Mesenchymal stem cell (in vitro differentiated cells and primary cell): Measurements from ENCODE around the gene SUPT16H.

ENCODE experiments used
- DNase-seq: peaks from one replicate; pipeline ENCODE4 v3.0.0-alpha.2; 2013
- H2AFZ ChIP-seq: one replicate; pipeline ENCODE4 v1.6.1; 2013; ENCODE audit warnings: low read depth, mild to moderate bottlenecking, control low read depth, inconsistent platforms, low read length, moderate library complexity
- H2AK5ac ChIP-seq: 2 replicates; pipeline ENCODE4 v1.6.1; 2013; ENCODE audit warnings: low read length, moderate library complexity, mild to moderate bottlenecking, inconsistent platforms; ENCODE audit not compliant: severe bottlenecking
- H2BK120ac ChIP-seq: one replicate; pipeline ENCODE4 v1.6.1; 2013; ENCODE audit warnings: low read depth, mild to moderate bottlenecking, inconsistent platforms, low read length, moderate library complexity
- H2BK12ac ChIP-seq, 2 experiments: one replicate each; pipeline ENCODE4 v1.6.1; 2013; ENCODE audit warnings: inconsistent platforms in 2 of 2, low read length in 2 of 2, mild to moderate bottlenecking in 2 of 2, moderate library complexity in 2 of 2, control low read depth in 1 of 2
- H2BK15ac ChIP-seq: one replicate; pipeline ENCODE4 v1.6.1; 2013; ENCODE audit warnings: mild to moderate bottlenecking, low read depth, inconsistent platforms; ENCODE audit not compliant: poor library complexity, severe bottlenecking
- H2BK5ac ChIP-seq: 2 replicates; pipeline ENCODE4 v1.6.1; 2013; ENCODE audit warnings: low read depth, mild to moderate bottlenecking, low read length, control low read depth, inconsistent platforms; ENCODE audit not compliant: poor library complexity, severe bottlenecking
- H3K14ac ChIP-seq, 2 experiments: one replicate each; pipeline ENCODE4 v1.6.1; 2013; ENCODE audit warnings: inconsistent platforms in 2 of 2, low read length in 2 of 2, control low read depth in 1 of 2, mild to moderate bottlenecking in 1 of 2, moderate library complexity in 1 of 2
- H3K18ac ChIP-seq, 2 experiments: one replicate each; pipeline ENCODE4 v1.6.1; 2013; ENCODE audit warnings: inconsistent platforms in 2 of 2, low read length in 2 of 2, control low read depth in 1 of 2, low read depth in 1 of 2, mild to moderate bottlenecking in 1 of 2
- H3K23ac ChIP-seq, 2 experiments: one replicate each; pipeline ENCODE4 v1.6.1; 2013; ENCODE audit warnings: inconsistent platforms in 2 of 2, low read length in 2 of 2, mild to moderate bottlenecking in 2 of 2, moderate library complexity in 2 of 2, control low read depth in 1 of 2
- H3K27ac ChIP-seq: 2 replicates; pipeline ENCODE4 v1.5.1; 2013; ENCODE audit warnings: mild to moderate bottlenecking, moderate library complexity, low read length, control low read depth, inconsistent platforms; ENCODE audit not compliant: poor library complexity, severe bottlenecking
- H3K27me3 ChIP-seq, 2 experiments: 2 replicates each; pipeline versions ENCODE4 v1.6.1 to v1.7.0; 2013; ENCODE audit warnings: low read length in 2 of 2, mild to moderate bottlenecking in 2 of 2, moderate library complexity in 2 of 2, control low read depth in 1 of 2, inconsistent platforms in 1 of 2; ENCODE audit not compliant: control insufficient read depth in 1 of 2, insufficient read depth in 1 of 2
- H3K36me3 ChIP-seq, 2 experiments: 2 replicates each; pipeline versions ENCODE4 v1.6.1 to v1.7.0; 2013; ENCODE audit warnings: low read length in 2 of 2, control low read depth in 1 of 2, inconsistent platforms in 1 of 2, low read depth in 1 of 2, mild to moderate bottlenecking in 1 of 2; ENCODE audit not compliant: insufficient read depth in 2 of 2, control insufficient read depth in 1 of 2
- H3K4ac ChIP-seq, 2 experiments: one replicate each; pipeline ENCODE4 v1.6.1; 2013; ENCODE audit warnings: inconsistent platforms in 2 of 2, low read length in 2 of 2, mild to moderate bottlenecking in 2 of 2, moderate library complexity in 2 of 2, control low read depth in 1 of 2, low read depth in 1 of 2
- H3K4me1 ChIP-seq: 2 replicates; pipeline ENCODE4 v1.6.1; 2013; ENCODE audit warnings: low read depth, low read length, control low read depth; ENCODE audit not compliant: control insufficient read depth, insufficient read depth
- H3K4me2 ChIP-seq: 2 replicates; pipeline ENCODE4 v1.6.1; 2013; ENCODE audit warnings: low read length, mild to moderate bottlenecking, inconsistent platforms; ENCODE audit not compliant: poor library complexity, severe bottlenecking
- H3K4me3 ChIP-seq, 2 experiments: 2 replicates each; pipeline versions ENCODE4 v1.5.1 to v1.7.0; 2013; ENCODE audit warnings: low read length in 2 of 2, mild to moderate bottlenecking in 2 of 2, control low read depth in 1 of 2, low read depth in 1 of 2; ENCODE audit not compliant: insufficient read depth in 1 of 2
- H3K79me1 ChIP-seq: replicated peaks from 2 replicates; pipeline ENCODE4 v1.6.1; 2013; ENCODE audit warnings: mild to moderate bottlenecking, control low read depth, low read length, inconsistent platforms; ENCODE audit not compliant: poor library complexity, severe bottlenecking
- H3K9ac ChIP-seq: 2 replicates; pipeline ENCODE4 v1.7.0; 2013; ENCODE audit warnings: mild to moderate bottlenecking, low read length, moderate library complexity
- H3K9me3 ChIP-seq: 2 replicates; pipeline ENCODE4 v1.7.0; 2013; ENCODE audit warnings: mild to moderate bottlenecking, low read length; ENCODE audit not compliant: control insufficient read depth
- H4K8ac ChIP-seq: one replicate; pipeline ENCODE4 v1.6.1; 2013; ENCODE audit warnings: inconsistent platforms, mild to moderate bottlenecking, low read length, moderate library complexity
- H4K91ac ChIP-seq: one replicate; pipeline ENCODE4 v1.6.1; 2013; ENCODE audit warnings: mild to moderate bottlenecking, low read length, inconsistent platforms
- WGBS: methylation state at CpG from one replicate; pipeline ENCODE4 v1.1.7; 2013; ENCODE audit warnings: mixed read lengths; 5-methylcytosine and 5-hydroxymethylcytosine counted together

Gene SUPT16H

DNA sequence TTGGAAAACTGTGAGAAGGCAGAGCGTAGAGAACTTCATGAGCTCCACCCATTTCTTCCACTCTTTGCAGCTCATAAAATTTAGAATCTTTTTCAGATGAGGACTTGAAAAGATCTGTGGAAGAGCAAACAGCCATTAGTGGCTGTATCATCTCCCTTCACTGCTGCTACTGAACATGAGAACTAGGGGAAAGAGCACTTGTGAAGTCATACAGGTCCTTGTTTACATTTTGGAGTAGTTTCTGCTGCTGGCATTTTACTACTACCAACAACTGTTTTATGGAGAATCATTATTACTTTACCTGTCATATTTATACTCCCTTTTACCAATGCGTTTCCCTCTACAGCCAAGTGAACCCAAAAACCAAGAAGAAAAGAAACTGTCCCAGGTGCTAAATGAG is 62.9 kb downstream of the SUPT16H start:
- Histone ChIP-seq H3K23ac (no peak overlapping the region), H3K18ac (peak overlapping the region in 1 of 2 experiments; percentile 59), H4K91ac (no peak overlapping the region), H2BK120ac (no peak overlapping the region), H3K79me1 (no peaks in the 10 kb centered on the region), H3K27ac (no peak overlapping the region), H3K9ac (no peak overlapping the region), H3K4me2 (no peak overlapping the region), H3K27me3 (peaks cover 26% of the 10 kb centered on the region in 2 experiments), H2BK5ac (no peak overlapping the region), H3K36me3 (no peaks in the 10 kb centered on the region), H2AK5ac (no peak overlapping the region), H4K8ac (no peak overlapping the region), H3K4ac (no peak overlapping the region), H2BK15ac (no peak overlapping the region), H3K9me3 (peaks cover 3% of the 10 kb centered on the region), H2BK12ac (no peak overlapping the region), H2AFZ (no peak overlapping the region), H3K14ac (no peak overlapping the region), H3K4me1 (no peaks in the 10 kb centered on the region), H3K4me3 (no peak overlapping the region)
- WGBS, result 91% methylated on average over 1 of the region's 2 CpGs
- no peak for DNase-seq

DNA sequence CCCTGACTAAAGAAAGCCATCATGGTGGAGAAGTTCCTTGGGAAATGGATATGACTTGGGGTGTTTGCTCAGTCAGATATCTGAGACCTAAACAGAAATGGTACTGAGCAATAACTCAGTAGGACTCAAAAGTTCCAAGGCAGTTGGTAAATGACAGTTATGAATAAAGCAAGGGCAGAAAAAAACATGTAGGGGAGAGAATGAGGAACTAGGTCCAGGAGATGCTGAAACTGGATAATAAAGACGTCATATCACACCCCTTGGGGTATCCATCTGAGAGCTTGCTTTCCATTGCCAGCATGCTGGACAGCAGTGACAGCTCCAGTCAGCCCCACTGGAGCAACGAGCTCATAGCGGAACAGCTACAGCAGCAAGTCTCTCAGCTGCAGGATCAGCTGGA is 66.4 kb downstream of the SUPT16H start:
- H3K14ac ChIP-seq, result no peak overlapping the region
- no peak for DNase-seq
- WGBS, result 72% methylated on average over 3 of the region's 3 CpGs
- no peak overlapping the region for H2BK120ac ChIP-seq
- H3K9ac ChIP-seq, result no peak overlapping the region
- no peaks in the 10 kb centered on the region for H3K9me3 ChIP-seq
- no peak overlapping the region for H3K4ac ChIP-seq
- no peak overlapping the region for H2BK12ac ChIP-seq
- no peak overlapping the region for H3K18ac ChIP-seq
- H3K4me3 ChIP-seq, result no peak overlapping the region
- no peaks in the 10 kb centered on the region for H3K36me3 ChIP-seq
- H2BK15ac ChIP-seq, result no peak overlapping the region
- H3K79me1 ChIP-seq, result no peaks in the 10 kb centered on the region
- H2AK5ac ChIP-seq, result no peak overlapping the region
- H3K4me2 ChIP-seq, result no peak overlapping the region
- no peak overlapping the region for H2BK5ac ChIP-seq
- no peak overlapping the region for H3K23ac ChIP-seq
- no peak overlapping the region for H3K27ac ChIP-seq
- H3K4me1 ChIP-seq, result no peaks in the 10 kb centered on the region
- peaks cover 14 to 27% of the 10 kb centered on the region in 2 experiments for H3K27me3 ChIP-seq
- H4K8ac ChIP-seq, result peak overlapping the region; percentile 49
- no peak overlapping the region for H4K91ac ChIP-seq
- no peak overlapping the region for H2AFZ ChIP-seq

DNA sequence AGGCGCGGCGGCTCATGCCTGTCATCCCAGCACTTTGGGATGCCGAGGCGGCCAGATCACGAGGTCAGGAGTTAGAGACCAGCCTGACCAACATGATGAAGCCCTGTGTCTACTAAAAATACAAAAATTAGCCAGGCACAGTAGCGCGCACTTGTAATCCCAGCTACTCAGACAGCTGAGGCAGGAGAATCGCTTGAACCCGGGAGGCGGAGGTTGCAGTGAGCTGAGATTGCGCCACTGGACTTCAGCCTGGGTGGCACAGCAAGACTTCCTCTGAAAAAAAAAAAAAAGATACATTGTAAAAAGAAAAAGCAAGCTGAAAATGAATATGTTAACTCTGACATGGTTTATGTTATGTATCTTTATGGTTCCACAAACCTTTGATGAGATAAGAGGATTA is 70.3 kb downstream of the SUPT16H start:
- Histone ChIP-seq H3K4me3 (no peak overlapping the region), H2BK5ac (no peak overlapping the region), H3K14ac (no peak overlapping the region), H3K79me1 (no peaks in the 10 kb centered on the region), H3K9ac (no peak overlapping the region), H2BK120ac (no peak overlapping the region), H2BK15ac (no peak overlapping the region), H2AFZ (no peak overlapping the region), H3K27ac (no peak overlapping the region), H3K27me3 (peaks cover 7 to 22% of the 10 kb centered on the region in 2 experiments), H2BK12ac (no peak overlapping the region), H3K4ac (no peak overlapping the region), H3K9me3 (no peaks in the 10 kb centered on the region), H3K4me2 (no peak overlapping the region), H4K8ac (no peak overlapping the region), H3K18ac (no peak overlapping the region), H2AK5ac (no peak overlapping the region), H3K4me1 (no peaks in the 10 kb centered on the region), H3K36me3 (no peaks in the 10 kb centered on the region), H4K91ac (no peak overlapping the region), H3K23ac (no peak overlapping the region)
- DNase-seq, result no peak
- WGBS, result 95% methylated on average over 11 of the region's 12 CpGs

- Histone ChIP-seq H3K36me3 (no peaks in the 10 kb centered on the region), H3K18ac (no peak overlapping the region), H2BK120ac (no peak overlapping the region), H4K91ac (no peak overlapping the region), H2BK5ac (no peak overlapping the region), H4K8ac (no peak overlapping the region), H3K9ac (no peak overlapping the region), H2BK12ac (no peak overlapping the region), H3K27me3 (peaks cover 0 to 12% of the 10 kb centered on the region in 2 experiments), H3K4ac (no peak overlapping the region), H3K23ac (no peak overlapping the region), H3K4me2 (no peak overlapping the region), H2AK5ac (no peak overlapping the region), H3K4me3 (no peak overlapping the region), H3K14ac (no peak overlapping the region), H3K4me1 (no peaks in the 10 kb centered on the region), H2AFZ (no peak overlapping the region), H3K9me3 (no peaks in the 10 kb centered on the region), H2BK15ac (no peak overlapping the region), H3K27ac (no peak overlapping the region), H3K79me1 (no peaks in the 10 kb centered on the region)
- WGBS, result 82% methylated on average over 2 of the region's 2 CpGs
- no peak for DNase-seq
Measured at GRCh38 chr14:21311614-21312013, 72.2 kb downstream of the SUPT16H start.
